CD14-positive monocyte (primary cell): ENCODE results near the gene ZSCAN20. TPM values are rescaled to one million over a fixed set of nuclear protein-coding genes. Genes with fewer than 3 reads are reported as not detected.

ENCODE experiments used
- DNase-seq, 3 donors: peaks; one replicate each; pipeline ENCODE4 v3.0.0-alpha.2; 2011 to 2022
- H2AFZ ChIP-seq: 2 replicates; pipeline ENCODE4 v1.6.0; 2012; ENCODE audit warnings: mild to moderate bottlenecking, low read depth, low read length, inconsistent platforms; ENCODE audit not compliant: insufficient read depth, poor library complexity, severe bottlenecking
- H3K27ac ChIP-seq, 2 donors: 1 replicate in 1 of 2; 2 replicates in 1 of 2; pipeline ENCODE4 v1.5.1; 2012 to 2013; ENCODE audit warnings: low read length in 2 of 2, control low read depth in 1 of 2, inconsistent platforms in 1 of 2, low read depth in 1 of 2, mild to moderate bottlenecking in 1 of 2
- H3K27me3 ChIP-seq, 2 donors: one replicate each; pipeline versions ENCODE4 v1.6.0 to v1.6.1; 2011 to 2013; ENCODE audit warnings: low read length in 2 of 2; ENCODE audit not compliant: control insufficient read depth in 2 of 2, insufficient read depth in 2 of 2
- H3K36me3 ChIP-seq, 2 donors: replicated peaks in 1 of 2; 1 replicate in 1 of 2; 2 replicates in 1 of 2; pipeline versions ENCODE4 v1.5.1 to v1.6.1; 2012 to 2013; ENCODE audit warnings: low read length in 2 of 2, control low read depth in 1 of 2, inconsistent platforms in 1 of 2, mild to moderate bottlenecking in 1 of 2; ENCODE audit not compliant: insufficient read depth in 2 of 2, control insufficient read depth in 1 of 2
- H3K4me1 ChIP-seq, 2 donors: 1 replicate in 1 of 2; 2 replicates in 1 of 2; pipeline versions ENCODE4 v1.5.1 to v1.6.1; 2012 to 2013; ENCODE audit warnings: low read length in 2 of 2, control low read depth in 1 of 2, inconsistent platforms in 1 of 2, mild to moderate bottlenecking in 1 of 2, moderate library complexity in 1 of 2; ENCODE audit not compliant: insufficient read depth in 2 of 2, control insufficient read depth in 1 of 2
- H3K4me2 ChIP-seq: replicated peaks from 2 replicates; pipeline ENCODE3; 2012; ENCODE audit warnings: low read length, moderate library complexity, mild to moderate bottlenecking; ENCODE audit not compliant: poor library complexity, severe bottlenecking; ENCODE audit errors: extremely low read depth
- H3K4me3 ChIP-seq, 3 experiments: fragments of 200-600 bp in 1 of 3; sonication (generic) in 1 of 3; replicated peaks in 1 of 3; 1 replicate in 2 of 3; 2 replicates in 1 of 3; pipeline ENCODE4 v1.5.1; 2011 to 2013; ENCODE audit warnings: low read length in 3 of 3, mild to moderate bottlenecking in 3 of 3, control low read depth in 2 of 3, low read depth in 2 of 3, inconsistent platforms in 1 of 3, moderate library complexity in 1 of 3
- H3K79me2 ChIP-seq: 2 replicates; pipeline ENCODE4 v1.6.0; 2012; ENCODE audit warnings: mild to moderate bottlenecking, control low read depth, inconsistent platforms, low read length, moderate library complexity; ENCODE audit not compliant: insufficient read depth
- H3K9ac ChIP-seq: 2 replicates; pipeline ENCODE4 v1.6.0; 2017; ENCODE audit warnings: low read length, mild to moderate bottlenecking; ENCODE audit not compliant: insufficient read depth, poor library complexity, severe bottlenecking
- H3K9me3 ChIP-seq, 2 donors: replicated peaks in 1 of 2; 1 replicate in 1 of 2; 2 replicates in 1 of 2; pipeline versions ENCODE4 v1.5.1 to v1.6.1; 2012 to 2013; ENCODE audit warnings: low read length in 2 of 2, control low read depth in 1 of 2; ENCODE audit not compliant: control insufficient read depth in 1 of 2, insufficient read depth in 1 of 2
- H4K20me1 ChIP-seq: 2 replicates; pipeline ENCODE4 v1.6.0; 2012; ENCODE audit warnings: mild to moderate bottlenecking, low read length, control low read depth, moderate library complexity; ENCODE audit not compliant: insufficient read depth
- H3K27ac Mint-ChIP-seq, 7 donors: one replicate each; pipeline ENCODE4 v1.8.0; 2020; ENCODE audit warnings: mild to moderate bottlenecking in 7 of 7, mixed read lengths in 7 of 7, moderate library complexity in 6 of 7, inconsistent platforms in 2 of 7
- H3K27me3 Mint-ChIP-seq, 3 donors: one replicate each; pipeline ENCODE4 v1.8.0; 2021 to 2022; ENCODE audit warnings: low read depth in 3 of 3, mild to moderate bottlenecking in 3 of 3, mixed read lengths in 3 of 3, moderate library complexity in 3 of 3, inconsistent platforms in 1 of 3
- H3K36me3 Mint-ChIP-seq, 2 donors: one replicate each; pipeline ENCODE4 v1.8.0; 2020; ENCODE audit warnings: mixed read lengths in 2 of 2, inconsistent platforms in 1 of 2, mild to moderate bottlenecking in 1 of 2
- H3K4me1 Mint-ChIP-seq: one replicate; pipeline ENCODE4 v1.8.0; 2020; ENCODE audit warnings: mild to moderate bottlenecking, mixed read lengths
- H3K4me3 Mint-ChIP-seq, 2 donors: one replicate each; pipeline ENCODE4 v1.8.0; 2020; ENCODE audit warnings: mild to moderate bottlenecking in 2 of 2, mixed read lengths in 2 of 2, moderate library complexity in 1 of 2
- H3K9me3 Mint-ChIP-seq, 7 donors: one replicate each; pipeline ENCODE4 v1.8.0; 2020 to 2022; ENCODE audit warnings: mixed read lengths in 7 of 7, mild to moderate bottlenecking in 6 of 7, moderate library complexity in 6 of 7, inconsistent platforms in 2 of 7
- WGBS: methylation state at CpG from one replicate; pipeline ENCODE4 v1.1.5; 2013; ENCODE audit warnings: missing lambda C conversion rate; ENCODE audit not compliant: insufficient coverage; 5-methylcytosine and 5-hydroxymethylcytosine counted together
- intact Hi-C, 2 donors: fragments of 100-400 bp; cut with micrococcal nuclease; formaldehyde crosslinking; loops; one replicate each; pipeline versions ENCODE4 v1.15.0 to v1.15.1; 2023
- polyA plus RNA-seq, 3 donors: library from polyadenylated mRNA; depleted of rRNA in 1 of 3; unstranded in 2 of 3; stranded (reverse) in 1 of 3; fragments of 300-500 nt in 2 of 3; fragments of >200 nt in 1 of 3; fragmentation: Illumina TruSeq in 2 of 3; gene quantifications; 1 replicate in 2 of 3; 2 replicates in 1 of 3; pipeline ENCODE4 v1.2.3, GENCODE V29; 2012 to 2021
- TF ChIP-seq, protein P1 (sequence below): fragments of 200-600 bp; IDR thresholded peaks from one replicate; pipeline ENCODE4 v1.8.0; 2022; ENCODE audit warnings: antibody characterized with exemption, mild to moderate bottlenecking

ZSCAN20 gene
- polyA plus RNA-seq, 3 donors = 0.29 to 0.51 (median 0.29) TPM

DNA sequence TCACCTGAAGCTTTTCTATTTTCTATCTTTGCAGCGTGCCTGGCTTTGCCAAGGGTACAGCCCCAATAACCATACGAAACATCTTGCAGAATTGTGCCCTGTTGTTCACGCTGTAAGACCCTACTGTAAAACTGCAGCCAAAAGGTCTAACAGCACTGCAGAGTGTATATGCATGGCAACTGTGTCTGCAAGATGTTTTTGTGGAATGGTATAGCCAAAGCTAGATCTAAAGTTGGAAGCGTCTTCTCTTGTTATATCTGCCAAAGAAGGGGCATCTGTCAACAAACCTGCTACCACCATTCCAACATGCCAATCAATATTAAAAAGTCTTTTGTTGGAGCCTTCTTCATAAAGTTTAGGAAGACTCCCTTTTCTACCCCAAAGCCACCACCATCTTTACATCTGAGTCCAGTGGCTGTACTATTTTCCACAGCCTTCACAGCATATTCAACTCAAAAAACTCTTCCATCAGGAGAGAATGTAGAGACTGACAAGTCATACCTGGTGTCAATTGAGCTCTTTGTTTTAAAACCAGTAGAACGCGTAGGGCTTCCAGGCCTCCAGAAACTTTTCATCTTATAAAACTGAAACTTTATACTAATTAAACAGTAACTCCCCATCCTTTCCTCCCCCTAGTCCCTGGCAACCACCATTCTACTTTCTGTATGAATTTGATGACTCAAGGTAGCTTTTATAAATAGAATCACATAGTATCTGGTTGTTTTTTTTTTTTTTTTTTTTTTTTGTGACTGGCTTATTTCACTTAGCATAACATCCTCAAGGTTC, 40.0 kb downstream of the ZSCAN20 start:
- H2AFZ ChIP-seq = no peak overlapping the region
- no peak overlapping the region for H3K9ac ChIP-seq
- 97% methylated on average over 5 of the region's 6 CpGs for WGBS
- Mint-ChIP-seq H3K4me3 (no peak overlapping the region), H3K4me1 (no peaks in the 10 kb centered on the region), H3K27me3 (peaks cover 9 to 15% (median 14%) of the 10 kb centered on the region in 3 donors), H3K36me3 (no peaks in the 10 kb centered on the region), H3K27ac (no peak overlapping the region), H3K9me3 (peaks cover 0 to 6% (median 2%) of the 10 kb centered on the region in 7 donors)
- no peak overlapping the region for H3K4me2 ChIP-seq
- no peak overlapping the region for H3K27ac ChIP-seq
- H3K27me3 ChIP-seq = no peaks in the 10 kb centered on the region
- no peaks in the 10 kb centered on the region for H3K4me1 ChIP-seq
- H3K4me3 ChIP-seq = no peak overlapping the region
- intact Hi-C loops = no loop called here
- H3K9me3 ChIP-seq = no peaks in the 10 kb centered on the region
- no peaks in the 10 kb centered on the region for H4K20me1 ChIP-seq
- no peaks in the 10 kb centered on the region for H3K79me2 ChIP-seq
- no peak for DNase-seq
- H3K36me3 ChIP-seq = no peaks in the 10 kb centered on the region
- TF ChIP-seq, protein P1, sequence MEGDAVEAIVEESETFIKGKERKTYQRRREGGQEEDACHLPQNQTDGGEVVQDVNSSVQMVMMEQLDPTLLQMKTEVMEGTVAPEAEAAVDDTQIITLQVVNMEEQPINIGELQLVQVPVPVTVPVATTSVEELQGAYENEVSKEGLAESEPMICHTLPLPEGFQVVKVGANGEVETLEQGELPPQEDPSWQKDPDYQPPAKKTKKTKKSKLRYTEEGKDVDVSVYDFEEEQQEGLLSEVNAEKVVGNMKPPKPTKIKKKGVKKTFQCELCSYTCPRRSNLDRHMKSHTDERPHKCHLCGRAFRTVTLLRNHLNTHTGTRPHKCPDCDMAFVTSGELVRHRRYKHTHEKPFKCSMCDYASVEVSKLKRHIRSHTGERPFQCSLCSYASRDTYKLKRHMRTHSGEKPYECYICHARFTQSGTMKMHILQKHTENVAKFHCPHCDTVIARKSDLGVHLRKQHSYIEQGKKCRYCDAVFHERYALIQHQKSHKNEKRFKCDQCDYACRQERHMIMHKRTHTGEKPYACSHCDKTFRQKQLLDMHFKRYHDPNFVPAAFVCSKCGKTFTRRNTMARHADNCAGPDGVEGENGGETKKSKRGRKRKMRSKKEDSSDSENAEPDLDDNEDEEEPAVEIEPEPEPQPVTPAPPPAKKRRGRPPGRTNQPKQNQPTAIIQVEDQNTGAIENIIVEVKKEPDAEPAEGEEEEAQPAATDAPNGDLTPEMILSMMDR = no peak

DNA sequence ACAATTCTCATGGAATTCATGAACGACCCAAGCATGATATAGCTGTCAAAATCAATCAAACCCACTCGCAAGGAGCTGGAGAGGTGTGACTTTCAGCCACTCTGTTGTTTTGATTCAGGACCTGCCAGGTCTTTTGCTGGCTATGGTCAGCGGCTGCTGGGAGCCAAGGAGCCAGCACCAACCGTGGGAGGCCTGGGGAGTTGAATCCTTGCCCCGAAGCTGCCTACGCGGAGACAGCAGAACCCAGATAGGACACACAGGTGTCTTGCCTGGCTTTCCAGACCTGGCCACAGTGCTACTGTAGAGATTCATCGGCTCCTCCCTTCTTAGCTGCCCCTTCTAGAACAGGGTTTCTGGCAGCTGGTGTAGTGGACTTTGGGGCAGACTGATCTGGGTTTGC, 42.7 kb downstream of the ZSCAN20 start:
- DNase-seq = no peak
- no peaks in the 10 kb centered on the region for H3K4me1 Mint-ChIP-seq
- TF ChIP-seq, protein P1 = no peak
- H3K27ac Mint-ChIP-seq = no peak overlapping the region
- WGBS = 96% methylated on average over 5 of the region's 8 CpGs
- H3K4me2 ChIP-seq = no peak overlapping the region
- no peaks in the 10 kb centered on the region for H3K36me3 Mint-ChIP-seq
- H4K20me1 ChIP-seq = no peaks in the 10 kb centered on the region
- H2AFZ ChIP-seq = no peak overlapping the region
- no peaks in the 10 kb centered on the region for H3K9me3 ChIP-seq
- peaks cover 9 to 15% (median 13%) of the 10 kb centered on the region in 3 donors for H3K27me3 Mint-ChIP-seq
- peaks cover 0 to 3% (median 0%) of the 10 kb centered on the region in 7 donors for H3K9me3 Mint-ChIP-seq
- H3K27me3 ChIP-seq = no peaks in the 10 kb centered on the region
- no peak overlapping the region for H3K9ac ChIP-seq
- no peak overlapping the region for H3K27ac ChIP-seq
- H3K36me3 ChIP-seq = no peaks in the 10 kb centered on the region
- no peak overlapping the region for H3K4me3 Mint-ChIP-seq
- no peaks in the 10 kb centered on the region for H3K4me1 ChIP-seq
- no peak overlapping the region for H3K4me3 ChIP-seq
- no peaks in the 10 kb centered on the region for H3K79me2 ChIP-seq
- intact Hi-C loops = no loop called here
